Measurements from ENCODE around the gene FZR1. TPM values are rescaled to one million over a fixed set of nuclear protein-coding genes. Genes with fewer than 3 reads are reported as not detected.
A peak's percentile ranks its signal among the peaks of the same experiment; 100 is the strongest.

Gene FZR1
- total RNA-seq, 1 experiment from 2014 or later = 51.4 TPM

DNA sequence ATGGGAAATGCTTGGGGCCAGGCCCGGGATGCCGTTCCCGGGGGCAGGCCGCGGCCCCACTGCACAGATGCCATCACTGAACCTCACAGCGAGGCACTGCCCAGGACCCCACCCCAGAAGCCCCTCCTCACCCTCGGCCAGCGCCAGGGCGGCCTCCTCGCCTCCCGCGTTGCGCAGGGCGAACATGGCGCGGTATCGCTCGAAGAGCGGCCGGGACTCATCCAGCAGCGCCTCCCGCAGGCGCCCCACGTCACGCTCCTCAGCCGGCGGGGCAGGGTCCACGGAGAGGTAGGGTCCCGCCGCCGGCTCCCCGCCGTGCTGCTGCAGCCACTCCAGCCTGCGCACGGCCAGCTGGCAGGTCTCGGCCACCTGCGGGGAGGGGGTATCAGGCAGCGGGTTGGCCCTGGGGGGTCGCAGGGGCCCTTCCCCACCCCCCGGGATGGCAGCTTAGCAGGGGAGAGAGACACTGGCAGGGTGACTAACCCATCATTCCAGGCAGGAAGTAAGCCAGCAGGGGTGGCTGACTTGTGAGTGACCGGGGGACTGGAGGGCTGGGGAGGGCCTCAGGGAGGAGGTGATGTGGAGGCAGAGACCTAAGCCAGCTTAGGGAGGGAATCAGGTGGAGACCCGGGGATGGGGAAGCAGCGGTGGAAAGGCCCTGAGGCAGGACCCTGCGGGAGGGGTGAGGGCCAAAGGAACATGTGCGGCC is 13.8 kb upstream of the FZR1 start:
- no peaks in the 10 kb centered on the region for H3K27me3 ChIP-seq (ENCODE audit: insufficient read depth, low read length)
- no peaks in the 10 kb centered on the region for H3K4me1 ChIP-seq (ENCODE audit: insufficient read depth, low read length)
- no peak overlapping the region for H2BK15ac ChIP-seq (ENCODE audit: low read depth, low read length)
- no CpG with 5 or more reads among the region's 45 CpGs for WGBS (ENCODE audit: extremely low coverage, insufficient read length, low lambda C conversion rate)
- no peak overlapping the region for H3K4ac ChIP-seq (ENCODE audit: low read depth, low read length)
- H3K23me2 ChIP-seq (ENCODE audit: insufficient read length, low read depth, low read length, poor library complexity, severe bottlenecking) = no peaks in the 10 kb centered on the region
- no peak overlapping the region for H2BK120ac ChIP-seq (ENCODE audit: low read depth, low read length, poor library complexity, severe bottlenecking)
- no peak overlapping the region for H2BK20ac ChIP-seq (ENCODE audit: low read depth, low read length, poor library complexity, severe bottlenecking)
- no peak overlapping the region for H3K18ac ChIP-seq (ENCODE audit: insufficient read length, low read depth, low read length)
- H2AK5ac ChIP-seq (ENCODE audit: insufficient read length, low read length) = no peak overlapping the region
- DNase-seq = no peak
- H4K5ac ChIP-seq (ENCODE audit: insufficient read length, low read depth, low read length) = no peak overlapping the region
- H3K56ac ChIP-seq (ENCODE audit: insufficient read length, low read depth, low read length) = no peak overlapping the region
- H2BK12ac ChIP-seq (ENCODE audit: insufficient read length, low read depth, low read length) = no peak overlapping the region
- TF ChIP-seq, protein P1, sequence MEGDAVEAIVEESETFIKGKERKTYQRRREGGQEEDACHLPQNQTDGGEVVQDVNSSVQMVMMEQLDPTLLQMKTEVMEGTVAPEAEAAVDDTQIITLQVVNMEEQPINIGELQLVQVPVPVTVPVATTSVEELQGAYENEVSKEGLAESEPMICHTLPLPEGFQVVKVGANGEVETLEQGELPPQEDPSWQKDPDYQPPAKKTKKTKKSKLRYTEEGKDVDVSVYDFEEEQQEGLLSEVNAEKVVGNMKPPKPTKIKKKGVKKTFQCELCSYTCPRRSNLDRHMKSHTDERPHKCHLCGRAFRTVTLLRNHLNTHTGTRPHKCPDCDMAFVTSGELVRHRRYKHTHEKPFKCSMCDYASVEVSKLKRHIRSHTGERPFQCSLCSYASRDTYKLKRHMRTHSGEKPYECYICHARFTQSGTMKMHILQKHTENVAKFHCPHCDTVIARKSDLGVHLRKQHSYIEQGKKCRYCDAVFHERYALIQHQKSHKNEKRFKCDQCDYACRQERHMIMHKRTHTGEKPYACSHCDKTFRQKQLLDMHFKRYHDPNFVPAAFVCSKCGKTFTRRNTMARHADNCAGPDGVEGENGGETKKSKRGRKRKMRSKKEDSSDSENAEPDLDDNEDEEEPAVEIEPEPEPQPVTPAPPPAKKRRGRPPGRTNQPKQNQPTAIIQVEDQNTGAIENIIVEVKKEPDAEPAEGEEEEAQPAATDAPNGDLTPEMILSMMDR (conservative IDR thresholded peaks at IDR 0.05) = no peak
- H3K14ac ChIP-seq (ENCODE audit: insufficient read depth, low read length) = no peak overlapping the region
- peak overlapping the region in 1 of 2 experiments; percentile 41; a peak in 1 of 5 replicates for H3K4me3 Mint-ChIP-seq
- no peaks in the 10 kb centered on the region for H4K20me1 ChIP-seq (ENCODE audit: control insufficient read depth, insufficient read depth, insufficient read length)
- no peaks in the 10 kb centered on the region for H3K4me1 Mint-ChIP-seq
- no peaks in the 10 kb centered on the region for H3K27me3 Mint-ChIP-seq (ENCODE audit: low read depth)
- H3K23ac ChIP-seq (ENCODE audit: insufficient read length, low read depth, low read length) = no peak overlapping the region
- no peaks in the 10 kb centered on the region for H3K79me1 ChIP-seq (ENCODE audit: insufficient read depth, low read depth, low read length, poor library complexity, severe bottlenecking)
- no peak overlapping the region for H3K27ac ChIP-seq (ENCODE audit: insufficient read length, low read depth, low read length)
- H3K9me3 Mint-ChIP-seq = no peaks in the 10 kb centered on the region
- H3K4me2 ChIP-seq (ENCODE audit: insufficient read depth, insufficient read length, low read length) = no peak overlapping the region
- no peaks in the 10 kb centered on the region for H3K9me3 ChIP-seq (ENCODE audit: control insufficient read depth, low read depth, low read length)
- no peak overlapping the region for H3T11ph ChIP-seq (ENCODE audit: low read length)
- H3K27ac Mint-ChIP-seq = no peak overlapping the region
- peaks cover 19 to 42% (median 35%) of the 10 kb centered on the region in 3 experiments; a peak in 6 of 7 replicates for H3K36me3 Mint-ChIP-seq (ENCODE audit: insufficient read depth in 1 of 3, low read depth in 3 of 3)
- H2AFZ ChIP-seq (ENCODE audit: low read length) = no peak overlapping the region
- no peak overlapping the region for H2BK5ac ChIP-seq (ENCODE audit: insufficient read length, low read length)
- H3K9ac ChIP-seq (ENCODE audit: extremely low read depth, insufficient read length, low read length) = no peak overlapping the region
- no peaks in the 10 kb centered on the region; the same call in 1 of the 2 replicates for H3K79me2 ChIP-seq (ENCODE audit: insufficient read depth, low read length)
- H4K91ac ChIP-seq (ENCODE audit: insufficient read length, low read depth, low read length) = no peak overlapping the region
- H4K8ac ChIP-seq (replicated peaks; ENCODE audit: insufficient read length, low read depth, low read length) = no peak overlapping the region

Data from H9 (cell line).